Measurements from ENCODE around the gene RNF10. TPM values are rescaled to one million over a fixed set of nuclear protein-coding genes. Genes with fewer than 3 reads are reported as not detected.

RNF10 gene
- total RNA-seq, 1 donor: 122 TPM

DNA sequence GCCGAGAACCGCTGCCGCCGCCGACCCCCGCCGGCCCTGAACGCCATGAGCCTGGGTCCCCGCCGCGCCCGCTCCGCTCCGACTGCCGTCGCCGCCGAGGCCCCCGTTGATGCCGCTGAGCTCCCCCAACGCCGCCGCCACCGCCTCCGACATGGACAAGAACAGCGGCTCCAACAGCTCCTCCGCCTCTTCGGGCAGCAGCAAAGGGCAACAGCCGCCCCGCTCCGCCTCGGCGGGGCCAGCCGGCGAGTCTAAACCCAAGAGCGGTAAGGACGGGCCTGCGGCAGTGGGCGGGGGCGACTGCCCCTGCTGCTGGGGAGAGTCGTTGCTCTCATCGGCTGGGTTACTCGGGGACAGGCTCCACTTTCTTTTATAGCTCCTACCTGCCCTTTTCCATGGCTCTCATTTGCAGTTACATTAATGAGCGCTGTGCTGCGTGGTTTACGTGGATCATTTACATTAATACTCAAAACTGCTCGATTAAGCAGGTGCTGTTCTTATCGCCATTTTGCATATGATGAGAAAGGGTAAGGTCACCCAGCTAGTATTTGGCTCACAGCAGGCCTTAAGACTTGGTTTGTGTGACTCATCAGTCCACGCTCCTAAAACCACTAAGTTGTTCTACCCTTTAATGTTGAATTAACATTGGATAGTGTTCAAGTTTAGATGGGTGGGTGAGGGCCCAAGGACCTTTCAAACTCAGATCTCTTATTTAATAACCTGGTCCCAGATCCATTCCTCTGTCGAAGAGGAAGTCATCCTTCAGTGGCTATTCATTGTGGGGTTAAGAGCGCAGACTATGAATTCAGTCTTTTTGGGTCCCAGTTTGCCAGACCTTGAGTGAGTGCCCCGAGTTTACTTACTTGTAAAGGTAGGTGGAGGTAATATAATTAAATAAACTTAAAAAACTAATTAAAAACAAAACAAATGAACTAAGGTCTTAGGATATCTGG, 823 bp downstream of the RNF10 start:
- Histone ChIP-seq H2AFZ (ENCODE audit: low read length) (peak overlapping the region; percentile 68), H3K27ac (ENCODE audit: low read depth, low read length) (peak overlapping the region; percentile 83), H3K79me2 (ENCODE audit: insufficient read depth, low read length) (peaks cover 58% of the 10 kb centered on the region), H3K4me2 (ENCODE audit: insufficient read depth, low read length) (peak overlapping the region; percentile 96), H3K9me3 (ENCODE audit: low read depth, low read length) (no peaks in the 10 kb centered on the region), H3K27me3 (ENCODE audit: insufficient read depth, low read length) (no peaks in the 10 kb centered on the region), H3K4me1 (ENCODE audit: insufficient read depth, low read length) (peaks cover 47% of the 10 kb centered on the region), H3K36me3 (ENCODE audit: insufficient read depth, low read length) (peaks cover 8% of the 10 kb centered on the region), H3K4me3 (ENCODE audit: insufficient read depth, low read length) (peak overlapping the region; percentile 97), H4K20me1 (ENCODE audit: insufficient read depth, low read length) (peaks cover 53% of the 10 kb centered on the region)
- peak; percentile 93 for DNase-seq (ENCODE audit: insufficient read length, low spot score, missing footprints)
- no peak for TF ChIP-seq CTCF (IDR thresholded peaks at IDR 0.05; ENCODE audit: extremely low read depth, low read depth, low read length)

DNA sequence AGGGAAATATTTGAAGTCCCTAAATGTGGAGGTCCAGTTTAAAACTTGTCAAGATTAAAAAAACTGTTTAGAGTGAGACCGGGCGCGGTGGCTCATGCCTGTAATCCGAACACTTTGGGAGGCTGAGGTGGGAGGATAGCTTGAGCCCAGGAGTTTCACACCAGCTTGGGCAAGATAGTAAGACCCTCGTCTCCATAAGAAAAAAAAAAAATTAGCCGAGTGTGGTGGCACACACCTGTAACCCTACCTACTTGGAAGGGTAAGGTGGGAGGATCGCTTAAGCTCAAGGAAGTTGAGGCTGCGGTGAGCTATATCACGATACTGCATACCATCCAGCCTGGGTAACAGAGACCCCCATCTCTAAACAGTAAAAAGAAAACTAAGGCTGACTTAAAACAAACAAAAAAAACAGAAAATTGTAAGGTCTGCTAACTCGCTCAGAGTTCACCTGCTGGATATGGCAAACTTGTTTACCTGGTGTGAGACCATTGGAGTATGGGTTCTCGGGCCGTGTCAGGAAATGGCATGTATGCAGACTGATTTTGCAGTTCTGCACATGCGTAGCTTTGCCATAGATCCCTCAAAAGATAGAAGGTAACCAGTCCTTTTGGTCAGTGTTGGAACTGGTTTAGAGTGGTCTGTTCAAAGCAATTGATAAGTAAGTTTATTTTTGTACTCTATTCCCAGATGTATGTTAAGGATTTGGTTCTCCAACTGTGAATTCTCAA, 2.1 kb downstream of the RNF10 start:
- H3K4me2 ChIP-seq (ENCODE audit: insufficient read depth, low read length): peak overlapping the region; percentile 96
- no peaks in the 10 kb centered on the region for H3K9me3 ChIP-seq (ENCODE audit: low read depth, low read length)
- no peaks in the 10 kb centered on the region for H3K27me3 ChIP-seq (ENCODE audit: insufficient read depth, low read length)
- DNase-seq (ENCODE audit: insufficient read length, low spot score, missing footprints): no peak
- peaks cover 8% of the 10 kb centered on the region for H3K36me3 ChIP-seq (ENCODE audit: insufficient read depth, low read length)
- H2AFZ ChIP-seq (ENCODE audit: low read length): no peak overlapping the region
- peaks cover 59% of the 10 kb centered on the region for H3K4me1 ChIP-seq (ENCODE audit: insufficient read depth, low read length)
- TF ChIP-seq CTCF (IDR thresholded peaks at IDR 0.05; ENCODE audit: extremely low read depth, low read depth, low read length): no peak
- H3K4me3 ChIP-seq (ENCODE audit: insufficient read depth, low read length): peak overlapping the region; percentile 97
- H3K79me2 ChIP-seq (ENCODE audit: insufficient read depth, low read length): peaks cover 71% of the 10 kb centered on the region
- peaks cover 64% of the 10 kb centered on the region for H4K20me1 ChIP-seq (ENCODE audit: insufficient read depth, low read length)
- H3K27ac ChIP-seq (ENCODE audit: low read depth, low read length): peak overlapping the region; percentile 83

- Histone ChIP-seq H3K27me3 (ENCODE audit: insufficient read depth, low read length) (no peaks in the 10 kb centered on the region), H3K27ac (ENCODE audit: low read depth, low read length) (peak overlapping the region; percentile 58), H4K20me1 (ENCODE audit: insufficient read depth, low read length) (peaks cover 77% of the 10 kb centered on the region), H2AFZ (ENCODE audit: low read length) (no peak overlapping the region), H3K79me2 (ENCODE audit: insufficient read depth, low read length) (peaks cover 87% of the 10 kb centered on the region), H3K4me2 (ENCODE audit: insufficient read depth, low read length) (peak overlapping the region; percentile 96), H3K4me3 (ENCODE audit: insufficient read depth, low read length) (peak overlapping the region; percentile 28), H3K9me3 (ENCODE audit: low read depth, low read length) (no peaks in the 10 kb centered on the region), H3K4me1 (ENCODE audit: insufficient read depth, low read length) (peaks cover 59% of the 10 kb centered on the region), H3K36me3 (ENCODE audit: insufficient read depth, low read length) (peaks cover 8% of the 10 kb centered on the region)
- no peak for TF ChIP-seq CTCF (IDR thresholded peaks at IDR 0.05; ENCODE audit: extremely low read depth, low read depth, low read length)
- no peak for DNase-seq (ENCODE audit: insufficient read length, low spot score, missing footprints)
These were observed 3.7 kb downstream of the RNF10 start for GRCh38 chr12:120537856-120538220.
